ENCODE results near the gene ZNF582.

ZNF582 gene

GRCh38 chr19:56351208-56351607 lies 42.1 kb downstream of the ZNF582 start:
- no peak overlapping the region for H2BK5ac ChIP-seq (ENCODE audit: low read length)
- no peak overlapping the region for H3K18ac ChIP-seq (ENCODE audit: low read length)
- no peak overlapping the region for H2BK120ac ChIP-seq (ENCODE audit: low read depth, low read length)
- no peak overlapping the region for H2BK15ac ChIP-seq (ENCODE audit: low read length)
- H2BK12ac ChIP-seq (ENCODE audit: low read length), result no peak overlapping the region
- no peak for DNase-seq (ENCODE audit: low spot score)
- H4K8ac ChIP-seq (ENCODE audit: low read depth, low read length), result no peak overlapping the region
- H2AK5ac ChIP-seq (ENCODE audit: low read depth, low read length), result no peak overlapping the region
- no peak overlapping the region for H3K27ac ChIP-seq (replicated peaks; ENCODE audit: low read length)
- H3K27me3 ChIP-seq (ENCODE audit: control insufficient read depth in 3 of 3, insufficient read depth in 3 of 3, low read depth in 1 of 3, low read length in 3 of 3), result no peaks in the 10 kb centered on the region
- WGBS, 2 donors (ENCODE audit: extremely low coverage in 2 of 2, insufficient read length in 2 of 2, insufficient replicate concordance in 1 of 2), result no CpG with 5 or more reads among the region's 6 CpGs
- no peaks in the 10 kb centered on the region for H3K36me3 ChIP-seq (replicated peaks in 1 of 2; ENCODE audit: control insufficient read depth in 2 of 2, insufficient read depth in 2 of 2, low read length in 2 of 2)
- H3K4me1 ChIP-seq (ENCODE audit: control insufficient read depth in 2 of 2, insufficient read depth in 1 of 2, low read depth in 1 of 2, low read length in 2 of 2), result no peaks in the 10 kb centered on the region
- no peak overlapping the region for H2AFZ ChIP-seq (ENCODE audit: low read length)
- H4K91ac ChIP-seq (ENCODE audit: low read depth, low read length, poor library complexity), result no peak overlapping the region
- no peak overlapping the region for H3K4ac ChIP-seq (ENCODE audit: low read length)
- H3K9ac ChIP-seq (ENCODE audit: low read depth, low read length, poor library complexity), result no peak overlapping the region
- no peaks in the 10 kb centered on the region for H3K79me1 ChIP-seq (ENCODE audit: low read depth, low read length)
- H3K14ac ChIP-seq (ENCODE audit: low read length), result no peak overlapping the region
- H3K4me3 ChIP-seq (ENCODE audit: low read length in 2 of 2), result no peak overlapping the region
- no peaks in the 10 kb centered on the region for H3K9me3 ChIP-seq (replicated peaks in 1 of 2; ENCODE audit: control insufficient read depth in 2 of 2, insufficient read depth in 1 of 2, low read depth in 1 of 2, low read length in 2 of 2)
- no peak overlapping the region for H3K4me2 ChIP-seq (ENCODE audit: insufficient read depth, low read length, poor library complexity, severe bottlenecking)
- no peak overlapping the region for H3K23ac ChIP-seq (ENCODE audit: low read depth, low read length, poor library complexity)

GRCh38 chr19:56350416-56351045 lies 42.8 kb downstream of the ZNF582 start:
- H3K14ac ChIP-seq (ENCODE audit: low read length), result no peak overlapping the region
- H3K23ac ChIP-seq (ENCODE audit: low read depth, low read length, poor library complexity), result no peak overlapping the region
- H3K9me3 ChIP-seq (replicated peaks in 1 of 2; ENCODE audit: control insufficient read depth in 2 of 2, insufficient read depth in 1 of 2, low read depth in 1 of 2, low read length in 2 of 2), result no peaks in the 10 kb centered on the region
- no peak overlapping the region for H3K27ac ChIP-seq (replicated peaks; ENCODE audit: low read length)
- no peaks in the 10 kb centered on the region for H3K27me3 ChIP-seq (ENCODE audit: control insufficient read depth in 3 of 3, insufficient read depth in 3 of 3, low read depth in 1 of 3, low read length in 3 of 3)
- no peaks in the 10 kb centered on the region for H3K4me1 ChIP-seq (ENCODE audit: control insufficient read depth in 2 of 2, insufficient read depth in 1 of 2, low read depth in 1 of 2, low read length in 2 of 2)
- H2BK120ac ChIP-seq (ENCODE audit: low read depth, low read length), result no peak overlapping the region
- H3K18ac ChIP-seq (ENCODE audit: low read length), result no peak overlapping the region
- no peak overlapping the region for H2AK5ac ChIP-seq (ENCODE audit: low read depth, low read length)
- no peak overlapping the region for H3K4me2 ChIP-seq (ENCODE audit: insufficient read depth, low read length, poor library complexity, severe bottlenecking)
- no peak overlapping the region for H2BK12ac ChIP-seq (ENCODE audit: low read length)
- no peaks in the 10 kb centered on the region for H3K36me3 ChIP-seq (replicated peaks in 1 of 2; ENCODE audit: control insufficient read depth in 2 of 2, insufficient read depth in 2 of 2, low read length in 2 of 2)
- H2BK15ac ChIP-seq (ENCODE audit: low read length), result no peak overlapping the region
- H4K8ac ChIP-seq (ENCODE audit: low read depth, low read length), result no peak overlapping the region
- no peak overlapping the region for H2AFZ ChIP-seq (ENCODE audit: low read length)
- DNase-seq (ENCODE audit: low spot score), result peak; percentile 46
- no peak overlapping the region for H3K9ac ChIP-seq (ENCODE audit: low read depth, low read length, poor library complexity)
- no peak overlapping the region for H2BK5ac ChIP-seq (ENCODE audit: low read length)
- no peaks in the 10 kb centered on the region for H3K79me1 ChIP-seq (ENCODE audit: low read depth, low read length)
- H3K4me3 ChIP-seq (ENCODE audit: low read length in 2 of 2), result no peak overlapping the region
- WGBS, 2 donors (ENCODE audit: extremely low coverage in 2 of 2, insufficient read length in 2 of 2, insufficient replicate concordance in 1 of 2), result no CpG with 5 or more reads among the region's 8 CpGs
- H3K4ac ChIP-seq (ENCODE audit: low read length), result no peak overlapping the region
- H4K91ac ChIP-seq (ENCODE audit: low read depth, low read length, poor library complexity), result no peak overlapping the region

GRCh38 chr19:56348289-56348877 lies 45.0 kb downstream of the ZNF582 start:
- no peak for DNase-seq (ENCODE audit: low spot score)
- Histone ChIP-seq H3K9ac (ENCODE audit: low read depth, low read length, poor library complexity) (no peak overlapping the region), H2AK5ac (ENCODE audit: low read depth, low read length) (no peak overlapping the region)

GRCh38 chr19:56347163-56347778 lies 46.1 kb downstream of the ZNF582 start:
- no peak overlapping the region for H3K4me3 ChIP-seq (ENCODE audit: low read length in 2 of 2)
- H3K4me1 ChIP-seq (ENCODE audit: control insufficient read depth in 2 of 2, insufficient read depth in 1 of 2, low read depth in 1 of 2, low read length in 2 of 2), result no peaks in the 10 kb centered on the region
- no peak overlapping the region for H2BK12ac ChIP-seq (ENCODE audit: low read length)
- H2BK5ac ChIP-seq (ENCODE audit: low read length), result no peak overlapping the region
- H3K9ac ChIP-seq (ENCODE audit: low read depth, low read length, poor library complexity), result no peak overlapping the region
- no peak overlapping the region for H3K4me2 ChIP-seq (ENCODE audit: insufficient read depth, low read length, poor library complexity, severe bottlenecking)
- no peak overlapping the region for H3K4ac ChIP-seq (ENCODE audit: low read length)
- no CpG with 5 or more reads among the region's 7 CpGs for WGBS, 2 donors (ENCODE audit: extremely low coverage in 2 of 2, insufficient read length in 2 of 2, insufficient replicate concordance in 1 of 2)
- H3K9me3 ChIP-seq (replicated peaks in 1 of 2; ENCODE audit: control insufficient read depth in 2 of 2, insufficient read depth in 1 of 2, low read depth in 1 of 2, low read length in 2 of 2), result peaks cover 11 to 12% of the 10 kb centered on the region in 2 donors
- H3K79me1 ChIP-seq (ENCODE audit: low read depth, low read length), result no peaks in the 10 kb centered on the region
- no peak overlapping the region for H4K8ac ChIP-seq (ENCODE audit: low read depth, low read length)
- H3K27me3 ChIP-seq (ENCODE audit: control insufficient read depth in 3 of 3, insufficient read depth in 3 of 3, low read depth in 1 of 3, low read length in 3 of 3), result no peaks in the 10 kb centered on the region
- H2AFZ ChIP-seq (ENCODE audit: low read length), result no peak overlapping the region
- H3K23ac ChIP-seq (ENCODE audit: low read depth, low read length, poor library complexity), result no peak overlapping the region
- H2AK5ac ChIP-seq (ENCODE audit: low read depth, low read length), result no peak overlapping the region
- no peak overlapping the region for H3K14ac ChIP-seq (ENCODE audit: low read length)
- no peak overlapping the region for H3K18ac ChIP-seq (ENCODE audit: low read length)
- H3K27ac ChIP-seq (replicated peaks; ENCODE audit: low read length), result no peak overlapping the region
- DNase-seq (ENCODE audit: low spot score), result no peak
- no peak overlapping the region for H2BK120ac ChIP-seq (ENCODE audit: low read depth, low read length)
- H3K36me3 ChIP-seq (replicated peaks in 1 of 2; ENCODE audit: control insufficient read depth in 2 of 2, insufficient read depth in 2 of 2, low read length in 2 of 2), result no peaks in the 10 kb centered on the region
- no peak overlapping the region for H4K91ac ChIP-seq (ENCODE audit: low read depth, low read length, poor library complexity)
- no peak overlapping the region for H2BK15ac ChIP-seq (ENCODE audit: low read length)

More at GRCh38 chr19:56348289-56348877, 45.0 kb downstream of the ZNF582 start:
- H3K36me3 ChIP-seq (replicated peaks in 1 of 2; ENCODE audit: control insufficient read depth in 2 of 2, insufficient read depth in 2 of 2, low read length in 2 of 2), result no peaks in the 10 kb centered on the region
- peaks cover 1 to 2% of the 10 kb centered on the region in 2 donors for H3K9me3 ChIP-seq (replicated peaks in 1 of 2; ENCODE audit: control insufficient read depth in 2 of 2, insufficient read depth in 1 of 2, low read depth in 1 of 2, low read length in 2 of 2)
- H2BK15ac ChIP-seq (ENCODE audit: low read length), result no peak overlapping the region
- no peak overlapping the region for H3K14ac ChIP-seq (ENCODE audit: low read length)
- no peaks in the 10 kb centered on the region for H3K79me1 ChIP-seq (ENCODE audit: low read depth, low read length)
- no peak overlapping the region for H3K4me3 ChIP-seq (ENCODE audit: low read length in 2 of 2)
- H3K18ac ChIP-seq (ENCODE audit: low read length), result no peak overlapping the region
- no peaks in the 10 kb centered on the region for H3K27me3 ChIP-seq (ENCODE audit: control insufficient read depth in 3 of 3, insufficient read depth in 3 of 3, low read depth in 1 of 3, low read length in 3 of 3)
- no peak overlapping the region for H3K4me2 ChIP-seq (ENCODE audit: insufficient read depth, low read length, poor library complexity, severe bottlenecking)
- no peaks in the 10 kb centered on the region for H3K4me1 ChIP-seq (ENCODE audit: control insufficient read depth in 2 of 2, insufficient read depth in 1 of 2, low read depth in 1 of 2, low read length in 2 of 2)
- H4K91ac ChIP-seq (ENCODE audit: low read depth, low read length, poor library complexity), result no peak overlapping the region
- H3K27ac ChIP-seq (replicated peaks; ENCODE audit: low read length), result no peak overlapping the region
- H3K4ac ChIP-seq (ENCODE audit: low read length), result no peak overlapping the region
- H2BK120ac ChIP-seq (ENCODE audit: low read depth, low read length), result no peak overlapping the region
- H4K8ac ChIP-seq (ENCODE audit: low read depth, low read length), result no peak overlapping the region
- WGBS, 2 donors (ENCODE audit: extremely low coverage in 2 of 2, insufficient read length in 2 of 2, insufficient replicate concordance in 1 of 2), result no CpG with 5 or more reads among the region's 5 CpGs
- no peak overlapping the region for H2BK12ac ChIP-seq (ENCODE audit: low read length)
- H3K23ac ChIP-seq (ENCODE audit: low read depth, low read length, poor library complexity), result no peak overlapping the region
- H2AFZ ChIP-seq (ENCODE audit: low read length), result no peak overlapping the region
- no peak overlapping the region for H2BK5ac ChIP-seq (ENCODE audit: low read length)
